ENCODE measurements around the gene FLYWCH2. TPM values are rescaled to one million over a fixed set of nuclear protein-coding genes. Genes with fewer than 3 reads are reported as not detected.
"Not testable (repeated sequence)": the region's sequence is repeated elsewhere in the genome, so short reads cannot be mapped to it uniquely, and the experiment has no call there.

FLYWCH2 gene
- total and polyA plus RNA-seq, 2 of the 4 experiments (the other 2 are of a cell fraction): 42.3 to 66.3 TPM

- H4K91ac ChIP-seq (ENCODE audit: insufficient read depth, low read depth, low read length): no peak overlapping the region
- no peaks in the 10 kb centered on the region for H3K27me3 ChIP-seq (ENCODE audit: control insufficient read depth, insufficient read depth, low read length)
- BruUV-seq (replicated peaks): no TSS peak
- H3K79me1 ChIP-seq (ENCODE audit: low read depth in 1 of 2, low read length in 2 of 2): peaks cover 6 to 35% of the 10 kb centered on the region in 2 experiments
- peak overlapping the region; percentile 86 for H2AFZ ChIP-seq (replicated peaks; ENCODE audit: low read length, poor library complexity)
- no peak overlapping the region for H3K56ac ChIP-seq (ENCODE audit: extremely low read depth, insufficient read depth, low read length)
- H3K27ac ChIP-seq (ENCODE audit: insufficient read depth, low read length): no peak overlapping the region
- H2BK15ac ChIP-seq (ENCODE audit: low read depth, low read length): no peak overlapping the region
- H3K18ac ChIP-seq (ENCODE audit: low read depth, low read length): no peak overlapping the region
- H3K9ac ChIP-seq (ENCODE audit: low read depth, low read length): no peak overlapping the region
- ChIA-PET POLR2A (ENCODE audit: unreplicated experiment) (no interaction called here), CTCF (interaction anchor here (0.6 to 1.2 kb wide), 7 partner anchors 10 to 88 kb away, joined by 3 to 5 read pairs (median 3); no protein-coding TSS in a partner anchor)
- H3K4ac ChIP-seq (ENCODE audit: low read depth, low read length): 0 out of 2 replicates have a peak overlapping the region, but pooled peaks have one; percentile 57
- no peak overlapping the region for H2BK5ac ChIP-seq (ENCODE audit: low read depth, low read length, poor library complexity, severe bottlenecking)
- H3K4me1 ChIP-seq (ENCODE audit: control insufficient read depth, insufficient read depth, low read length): no peaks in the 10 kb centered on the region
- 22% methylated on average over 7 of the region's 19 CpGs; no CpG with 5 or more reads in 1 of the 2 experiments for WGBS, 2 experiments (ENCODE audit: extremely low coverage in 2 of 2, insufficient read length in 1 of 2)
- H3K4me2 ChIP-seq (ENCODE audit: low read depth, low read length): peak overlapping the region; percentile 59
- peak overlapping the region; percentile 73 for H2AK9ac ChIP-seq (replicated peaks; ENCODE audit: low read depth, low read length, poor library complexity)
- no peak overlapping the region for H3K23ac ChIP-seq (ENCODE audit: low read depth, low read length)
- H4K5ac ChIP-seq (ENCODE audit: low read depth, low read length): no peak overlapping the region
- in situ Hi-C loops (cut with MboI; ENCODE audit: low sequenced_read_pairs): no loop called here
- intact Hi-C loops (cut with micrococcal nuclease): no loop called here
- peaks cover 6% of the 10 kb centered on the region; the same call in 1 of the 2 replicates for H4K20me1 ChIP-seq (ENCODE audit: insufficient read depth, low read length)
- ATAC-seq (ENCODE audit: low read depth): peak; percentile 99
- no peak overlapping the region for H2BK120ac ChIP-seq (ENCODE audit: low read depth, low read length)
- peak; percentile 80 for DNase-seq
- H3K4me3 ChIP-seq (ENCODE audit: insufficient read depth, low read depth, low read length): no peak overlapping the region
- peak; percentile 56; the same call in 1 of the 2 replicates for TF ChIP-seq SMC3 (IDR thresholded peaks at IDR 0.05; ENCODE audit: low read depth, low read length)
- TF ChIP-seq MAFK (IDR thresholded peaks at IDR 0.05; ENCODE audit: low read depth, low read length): no peak
- peak; percentile 75 for TF ChIP-seq RAD21 (IDR thresholded peaks at IDR 0.05; ENCODE audit: low read length)
- TF ChIP-seq CTCF (conservative IDR thresholded peaks at IDR 0.05; ENCODE audit: low read depth, low read length): peak; percentile 95
- H3K9me3 ChIP-seq (ENCODE audit: control insufficient read depth, insufficient read depth, low read length): no peaks in the 10 kb centered on the region
- H2BK20ac ChIP-seq (ENCODE audit: low read depth, low read length): no peak overlapping the region
- H3K14ac ChIP-seq (replicated peaks; ENCODE audit: low read depth, low read length): no peak overlapping the region
- peaks cover 24% of the 10 kb centered on the region for H3K36me3 ChIP-seq (ENCODE audit: control insufficient read depth, insufficient read depth, low read length)
- H2AK5ac ChIP-seq (ENCODE audit: low read depth, low read length): no peak overlapping the region
- H3K9me1 ChIP-seq (ENCODE audit: insufficient read depth, low read length): no peaks in the 10 kb centered on the region
- dilution Hi-C loops (cut with HindIII; ENCODE audit: low sequenced_read_pairs, unreplicated experiment): no loop called here
- H4K8ac ChIP-seq (ENCODE audit: low read depth in 2 of 2, low read length in 2 of 2): peak overlapping the region in 1 of 2 experiments; percentile 74; a peak in 1 of 4 replicates
Observed at GRCh38 chr16:2927010-2927646, 44.1 kb downstream of the FLYWCH2 start.

GRCh38 chr16:2928151-2928550 is 45.1 kb downstream of the FLYWCH2 start:
- H4K91ac ChIP-seq (ENCODE audit: insufficient read depth, low read depth, low read length); H3K14ac ChIP-seq (replicated peaks; ENCODE audit: low read depth, low read length); H4K8ac ChIP-seq (ENCODE audit: low read depth in 2 of 2, low read length in 2 of 2); H3K9ac ChIP-seq (ENCODE audit: low read depth, low read length); H2AFZ ChIP-seq (replicated peaks; ENCODE audit: low read length, poor library complexity); H2AK5ac ChIP-seq (ENCODE audit: low read depth, low read length); H3K27me3 ChIP-seq (ENCODE audit: control insufficient read depth, insufficient read depth, low read length); H3K4me1 ChIP-seq (ENCODE audit: control insufficient read depth, insufficient read depth, low read length); CTCF ChIA-PET; intact Hi-C loops (cut with micrococcal nuclease); H2BK20ac ChIP-seq (ENCODE audit: low read depth, low read length); POLR2A ChIA-PET (ENCODE audit: unreplicated experiment); in situ Hi-C loops (cut with MboI; ENCODE audit: low sequenced_read_pairs); H3K4me2 ChIP-seq (ENCODE audit: low read depth, low read length); H3K23ac ChIP-seq (ENCODE audit: low read depth, low read length); H2BK15ac ChIP-seq (ENCODE audit: low read depth, low read length); H3K9me3 ChIP-seq (ENCODE audit: control insufficient read depth, insufficient read depth, low read length); dilution Hi-C loops (cut with HindIII; ENCODE audit: low sequenced_read_pairs, unreplicated experiment); H2BK5ac ChIP-seq (ENCODE audit: low read depth, low read length, poor library complexity, severe bottlenecking); H3K4ac ChIP-seq (ENCODE audit: low read depth, low read length); H3K18ac ChIP-seq (ENCODE audit: low read depth, low read length); ATAC-seq (ENCODE audit: low read depth); H4K20me1 ChIP-seq (ENCODE audit: insufficient read depth, low read length); H2AK9ac ChIP-seq (replicated peaks; ENCODE audit: low read depth, low read length, poor library complexity); H3K27ac ChIP-seq (ENCODE audit: insufficient read depth, low read length); H3K56ac ChIP-seq (ENCODE audit: extremely low read depth, insufficient read depth, low read length); H2BK120ac ChIP-seq (ENCODE audit: low read depth, low read length); H3K4me3 ChIP-seq (ENCODE audit: insufficient read depth, low read depth, low read length); BruUV-seq (replicated peaks); H4K5ac ChIP-seq (ENCODE audit: low read depth, low read length); H3K9me1 ChIP-seq (ENCODE audit: insufficient read depth, low read length); DNase-seq: not testable (repeated sequence)
- Histone ChIP-seq H3K36me3 (ENCODE audit: control insufficient read depth, insufficient read depth, low read length) (peaks cover 19% of the 10 kb centered on the region), H3K79me1 (ENCODE audit: low read depth in 1 of 2, low read length in 2 of 2) (peaks cover 6 to 32% of the 10 kb centered on the region in 2 experiments)
- 79% methylated on average over 2 of the region's 4 CpGs; no CpG with 5 or more reads in 1 of the 2 experiments for WGBS, 2 experiments (ENCODE audit: extremely low coverage in 2 of 2, insufficient read length in 1 of 2)
